Peyer's patch (tissue), 4 donors: Measurements from ENCODE around the gene SPATA24. TPM values are rescaled to one million over a fixed set of nuclear protein-coding genes. Genes with fewer than 3 reads are reported as not detected.
"Not testable (repeated sequence)": the region's sequence is repeated elsewhere in the genome, so short reads cannot be mapped to it uniquely, and the experiment has no call there.

Source experiments
- DNase-seq, 3 donors: peaks; one replicate each; pipeline ENCODE4 v3.0.0-alpha.2; 2017 to 2019
- H3K27ac ChIP-seq, 4 donors: fragments of 200-600 bp; sonication (generic); one replicate each; pipeline ENCODE4 v1.5.1; 2016 to 2019
- H3K27me3 ChIP-seq, 2 donors: fragments of 200-600 bp; sonication (generic); one replicate each; pipeline ENCODE4 v1.5.1; 2019
- H3K36me3 ChIP-seq, 3 donors: fragments of 200-600 bp; sonication (generic); one replicate each; pipeline ENCODE4 v1.5.1; 2016 to 2019
- H3K4me1 ChIP-seq, 4 donors: fragments of 200-600 bp; sonication (generic); one replicate each; pipeline ENCODE4 v1.5.1; 2016 to 2019
- H3K4me3 ChIP-seq, 4 donors: fragments of 200-600 bp; sonication (generic); 1 replicate in 3 of 4; 2 replicates in 1 of 4; pipeline ENCODE4 v1.5.1; 2016 to 2019; ENCODE audit warnings: mild to moderate bottlenecking in 1 of 4
- H3K9me3 ChIP-seq, 4 donors: fragments of 200-600 bp; sonication (generic); one replicate each; pipeline ENCODE4 v1.5.1; 2016 to 2019; ENCODE audit warnings: mild to moderate bottlenecking in 1 of 4
- CTCF ChIP-seq, 6 experiments: fragments of 450-650 bp in 4 of 6; fragments of 200-600 bp in 2 of 6; sonication (generic) in 1 of 6; IDR thresholded peaks; one replicate each; pipeline ENCODE4 v1.5.1; 2017 to 2019; ENCODE audit warnings: antibody characterized with exemption in 6 of 6, mild to moderate bottlenecking in 3 of 6, moderate library complexity in 1 of 6
- POLR2A ChIP-seq, 2 donors: fragments of 450-650 bp; IDR thresholded peaks; one replicate each; pipeline ENCODE4 v1.5.1; 2017; ENCODE audit warnings: antibody characterized with exemption in 2 of 2, mild to moderate bottlenecking in 2 of 2, moderate library complexity in 2 of 2
- total RNA-seq, 4 donors: library from RNA; depleted of rRNA; stranded (reverse); fragments of >200 nt; gene quantifications; one replicate each; pipeline ENCODE4 v1.1.0, GENCODE V29; 2016

Gene SPATA24
- total RNA-seq, 4 donors from 2014 or later: 3.1 to 11.6 TPM; not detected in 2

DNA sequence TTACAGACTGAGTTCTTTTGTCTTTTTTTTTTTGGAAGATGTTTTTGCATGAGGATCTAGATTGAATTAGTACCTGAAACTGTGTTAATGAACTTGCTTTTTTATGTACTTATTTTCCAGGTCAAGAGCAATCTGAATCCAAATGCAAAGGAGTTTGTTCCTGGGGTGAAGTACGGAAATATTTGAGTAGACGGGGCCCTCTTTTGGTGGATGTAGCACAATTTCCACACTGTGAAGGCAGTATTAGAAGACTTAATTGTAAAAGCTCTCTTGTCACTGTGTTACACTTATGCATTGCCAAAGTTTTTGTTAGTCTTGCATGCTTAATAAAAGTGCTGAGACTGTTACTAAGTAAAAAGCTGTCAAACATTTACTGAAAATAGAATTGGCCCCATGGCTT is 35.3 kb downstream of the SPATA24 start:
- DNase-seq: no peak
- Histone ChIP-seq H3K4me1 (no peaks in the 10 kb centered on the region), H3K27me3 (no peaks in the 10 kb centered on the region), H3K36me3 (peaks cover 0 to 78% (median 2%) of the 10 kb centered on the region in 3 donors), H3K4me3 (no peak overlapping the region), H3K9me3 (no peaks in the 10 kb centered on the region), H3K27ac (no peak overlapping the region)
- TF ChIP-seq POLR2A (IDR thresholded peaks at IDR 0.05) (no peak), CTCF (IDR thresholded peaks at IDR 0.05) (no peak)

DNA sequence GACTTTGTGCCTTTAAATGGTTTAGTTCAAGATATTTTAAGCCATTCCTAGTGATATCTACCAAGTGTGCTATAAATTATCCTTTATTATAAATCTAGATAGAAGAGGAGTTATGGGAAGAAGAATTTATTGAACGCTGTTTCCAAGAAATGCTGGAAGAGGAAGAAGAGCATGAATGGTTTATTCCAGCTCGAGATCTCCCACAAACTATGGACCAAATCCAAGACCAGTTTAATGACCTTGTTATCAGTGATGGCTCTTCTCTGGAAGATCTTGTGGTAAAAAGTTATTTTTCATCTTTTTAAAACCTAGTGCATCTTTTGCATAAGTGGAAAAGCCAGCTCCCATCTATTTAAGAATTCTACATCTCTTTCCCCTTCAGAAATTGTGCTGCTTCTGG is 39.4 kb downstream of the SPATA24 start:
- H3K4me3 ChIP-seq: no peak overlapping the region
- H3K27ac ChIP-seq: no peak overlapping the region
- no peaks in the 10 kb centered on the region for H3K9me3 ChIP-seq
- no peaks in the 10 kb centered on the region for H3K27me3 ChIP-seq
- peaks cover 0 to 68% (median 2%) of the 10 kb centered on the region in 3 donors for H3K36me3 ChIP-seq
- no peak for DNase-seq
- H3K4me1 ChIP-seq: no peaks in the 10 kb centered on the region
- TF ChIP-seq CTCF (IDR thresholded peaks at IDR 0.05): no peak
- TF ChIP-seq POLR2A (IDR thresholded peaks at IDR 0.05): no peak

GRCh38 chr5:139363937-139364336 is 40.0 kb downstream of the SPATA24 start:
- no peaks in the 10 kb centered on the region for H3K9me3 ChIP-seq
- no peaks in the 10 kb centered on the region for H3K4me1 ChIP-seq
- H3K27me3 ChIP-seq: no peaks in the 10 kb centered on the region
- no peak overlapping the region for H3K27ac ChIP-seq
- no peak overlapping the region for H3K4me3 ChIP-seq
- DNase-seq: no peak
- TF ChIP-seq CTCF (IDR thresholded peaks at IDR 0.05): no peak
- no peak for TF ChIP-seq POLR2A (IDR thresholded peaks at IDR 0.05)
- peaks cover 0 to 62% (median 2%) of the 10 kb centered on the region in 3 donors for H3K36me3 ChIP-seq

DNA sequence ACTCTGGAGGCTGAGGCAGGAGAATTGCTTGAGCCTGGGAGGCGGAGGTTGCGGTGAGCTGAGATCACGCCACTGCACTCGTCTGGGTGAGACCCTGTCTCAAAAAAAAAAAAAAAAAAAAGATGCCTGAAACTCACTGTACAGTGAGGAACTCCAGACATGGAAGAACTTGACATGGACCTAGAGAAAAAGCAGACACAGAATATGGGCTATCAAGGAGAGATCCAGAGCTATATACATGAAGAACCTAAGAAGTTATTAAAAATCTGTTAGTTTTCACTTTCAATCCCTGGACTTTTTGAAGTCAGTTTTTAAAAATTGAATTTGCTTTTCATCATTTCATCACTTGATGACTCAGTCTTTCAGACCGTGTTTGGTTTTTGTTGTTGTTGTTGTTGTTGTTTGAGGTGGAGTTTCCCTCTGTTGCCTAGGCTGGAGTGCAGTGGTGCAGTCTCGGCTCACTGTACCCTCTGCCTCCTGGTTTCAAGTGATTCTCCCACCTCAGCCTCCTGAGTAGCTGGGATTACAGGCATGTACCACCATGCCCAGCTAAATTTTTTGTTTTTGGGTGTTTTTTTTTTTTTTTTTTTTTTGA is 42.0 kb downstream of the SPATA24 start:
- DNase-seq: no peak
- Histone ChIP-seq H3K27me3 (no peaks in the 10 kb centered on the region), H3K4me3 (no peak overlapping the region), H3K36me3 (peaks cover 0 to 42% (median 0%) of the 10 kb centered on the region in 3 donors), H3K4me1 (no peaks in the 10 kb centered on the region), H3K27ac (no peak overlapping the region), H3K9me3 (no peaks in the 10 kb centered on the region)
- no peak for TF ChIP-seq POLR2A (IDR thresholded peaks at IDR 0.05)
- no peak for TF ChIP-seq CTCF (IDR thresholded peaks at IDR 0.05)

GRCh38 chr5:139360384-139360783 is 43.5 kb downstream of the SPATA24 start:
- no peak overlapping the region for H3K4me3 ChIP-seq
- no peak for TF ChIP-seq POLR2A (IDR thresholded peaks at IDR 0.05)
- no peak for TF ChIP-seq CTCF (IDR thresholded peaks at IDR 0.05)
- no peaks in the 10 kb centered on the region for H3K9me3 ChIP-seq
- H3K27ac ChIP-seq: no peak overlapping the region
- H3K4me1 ChIP-seq: no peaks in the 10 kb centered on the region
- H3K36me3 ChIP-seq: peaks cover 0 to 27% (median 0%) of the 10 kb centered on the region in 3 donors
- no peaks in the 10 kb centered on the region for H3K27me3 ChIP-seq
- DNase-seq: no peak

GRCh38 chr5:139358064-139358463 is 45.8 kb downstream of the SPATA24 start:
- Histone ChIP-seq H3K4me1 (no peaks in the 10 kb centered on the region), H3K9me3 (no peaks in the 10 kb centered on the region), H3K36me3 (peaks cover 0 to 10% (median 0%) of the 10 kb centered on the region in 3 donors), H3K27ac (no peak overlapping the region), H3K4me3 (no peak overlapping the region), H3K27me3 (no peaks in the 10 kb centered on the region)
- TF ChIP-seq CTCF (IDR thresholded peaks at IDR 0.05): no peak
- no peak for TF ChIP-seq POLR2A (IDR thresholded peaks at IDR 0.05)
- no peak for DNase-seq

GRCh38 chr5:139355900-139356299 is 48.0 kb downstream of the SPATA24 start:
- H3K9me3 ChIP-seq, H3K36me3 ChIP-seq, H3K27ac ChIP-seq, H3K4me3 ChIP-seq, H3K27me3 ChIP-seq, DNase-seq, H3K4me1 ChIP-seq: not testable (repeated sequence)
